GM19193 (cell line): ENCODE results near the gene FURIN.

Experiments used
- POLR2A ChIP-seq: IDR thresholded peaks from 4 replicates; pipeline ENCODE4 v1.6.1; 2011; ENCODE audit not compliant: insufficient read depth, insufficient read length; ENCODE audit errors: extremely low read depth

Gene FURIN

DNA sequence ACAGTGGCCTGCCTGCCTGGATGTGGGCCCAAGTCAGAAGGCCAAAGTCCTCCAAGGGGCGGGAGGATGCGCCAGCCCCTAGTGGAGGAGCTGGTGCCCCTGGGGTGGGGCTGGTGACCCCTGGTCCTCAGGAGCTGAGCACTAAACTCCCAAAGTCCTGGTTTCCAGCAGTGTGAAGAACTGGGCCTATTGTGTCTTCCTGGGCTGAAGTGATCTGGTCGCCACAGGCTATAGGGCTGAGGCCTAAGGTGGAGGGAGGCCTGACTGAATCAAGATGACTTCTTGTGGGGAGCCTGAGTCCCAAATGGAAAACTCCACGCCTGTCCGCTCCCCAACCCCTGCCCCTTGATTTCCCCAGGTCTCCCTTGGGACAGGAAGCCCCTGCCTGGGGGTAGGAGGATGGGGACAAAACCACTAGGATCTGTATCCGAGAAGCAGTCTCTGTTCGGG, 15.2 kb downstream of the FURIN start:
- no peak for TF ChIP-seq POLR2A

DNA sequence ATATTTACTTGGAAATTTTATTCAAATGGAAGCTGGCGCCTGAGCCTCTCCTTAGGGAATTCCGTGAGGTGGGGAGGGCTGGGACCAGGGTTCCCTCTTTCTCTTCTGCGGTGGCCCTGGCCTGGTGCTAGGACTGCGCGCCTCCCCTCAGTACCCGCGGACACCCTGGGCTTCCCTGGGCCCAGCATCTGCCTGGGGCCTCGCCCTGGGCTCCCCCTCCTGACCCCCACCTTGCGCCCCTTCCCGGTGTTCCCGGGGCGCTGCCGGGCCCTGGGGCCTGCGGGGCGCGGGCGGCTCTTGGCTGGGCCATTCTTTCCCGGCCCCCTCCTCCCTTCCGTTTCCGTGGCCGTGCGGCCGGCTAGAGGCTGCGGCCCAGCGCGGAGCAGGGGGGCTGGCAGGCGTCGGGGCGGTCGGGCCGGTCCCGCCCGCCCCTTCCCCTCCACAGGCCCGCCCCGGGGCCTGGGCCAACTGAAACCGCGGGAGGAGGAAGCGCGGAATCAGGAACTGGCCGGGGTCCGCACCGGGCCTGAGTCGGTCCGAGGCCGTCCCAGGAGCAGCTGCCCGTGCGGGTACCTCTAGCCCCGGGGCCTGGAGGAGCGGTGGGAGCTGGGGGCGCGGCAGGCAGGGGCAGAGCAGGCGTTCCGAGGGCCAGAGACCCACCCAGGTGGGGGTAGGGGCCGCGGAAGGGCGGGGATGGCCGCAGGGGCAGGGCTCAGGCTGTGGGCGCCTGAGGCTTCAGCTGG, 15.8 kb downstream of the FURIN start, which contains the start of gene FES:
TSS of gene FES (plus strand) at position 529 of the 743 bp plus-strand sequence. CDS start 542 bp downstream, outside the sequence.
- TF ChIP-seq POLR2A: peak; percentile 60

DNA sequence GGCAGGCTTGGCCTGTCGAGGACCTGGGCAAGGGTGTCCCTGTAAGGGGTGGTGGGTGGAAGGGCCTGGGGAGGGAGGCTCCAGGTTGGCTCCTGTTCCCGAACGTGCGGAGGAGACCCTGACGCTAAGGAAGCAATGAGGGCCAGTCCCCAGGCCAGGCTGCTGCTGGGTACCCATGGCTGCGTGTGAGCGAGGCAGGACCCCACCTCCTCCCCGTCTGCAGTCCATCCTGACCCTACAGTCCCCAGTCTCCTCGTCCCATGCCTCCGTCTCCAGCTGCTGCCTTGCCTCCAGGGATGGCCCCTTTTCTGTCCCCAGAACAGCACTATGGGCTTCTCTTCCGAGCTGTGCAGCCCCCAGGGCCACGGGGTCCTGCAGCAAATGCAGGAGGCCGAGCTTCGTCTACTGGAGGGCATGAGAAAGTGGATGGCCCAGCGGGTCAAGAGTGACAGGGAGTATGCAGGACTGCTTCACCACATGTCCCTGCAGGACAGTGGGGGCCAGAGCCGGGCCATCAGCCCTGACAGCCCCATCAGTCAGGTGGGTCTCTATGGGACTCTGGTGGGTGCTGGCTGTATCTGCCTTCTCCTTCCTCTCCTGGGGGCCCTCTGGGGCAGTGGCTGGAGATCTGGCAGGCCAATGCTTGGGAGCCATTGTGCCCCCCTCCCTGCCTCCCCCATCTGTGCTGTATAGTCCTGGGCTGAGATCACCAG, 16.5 kb downstream of the FURIN start:
- no peak for TF ChIP-seq POLR2A

DNA sequence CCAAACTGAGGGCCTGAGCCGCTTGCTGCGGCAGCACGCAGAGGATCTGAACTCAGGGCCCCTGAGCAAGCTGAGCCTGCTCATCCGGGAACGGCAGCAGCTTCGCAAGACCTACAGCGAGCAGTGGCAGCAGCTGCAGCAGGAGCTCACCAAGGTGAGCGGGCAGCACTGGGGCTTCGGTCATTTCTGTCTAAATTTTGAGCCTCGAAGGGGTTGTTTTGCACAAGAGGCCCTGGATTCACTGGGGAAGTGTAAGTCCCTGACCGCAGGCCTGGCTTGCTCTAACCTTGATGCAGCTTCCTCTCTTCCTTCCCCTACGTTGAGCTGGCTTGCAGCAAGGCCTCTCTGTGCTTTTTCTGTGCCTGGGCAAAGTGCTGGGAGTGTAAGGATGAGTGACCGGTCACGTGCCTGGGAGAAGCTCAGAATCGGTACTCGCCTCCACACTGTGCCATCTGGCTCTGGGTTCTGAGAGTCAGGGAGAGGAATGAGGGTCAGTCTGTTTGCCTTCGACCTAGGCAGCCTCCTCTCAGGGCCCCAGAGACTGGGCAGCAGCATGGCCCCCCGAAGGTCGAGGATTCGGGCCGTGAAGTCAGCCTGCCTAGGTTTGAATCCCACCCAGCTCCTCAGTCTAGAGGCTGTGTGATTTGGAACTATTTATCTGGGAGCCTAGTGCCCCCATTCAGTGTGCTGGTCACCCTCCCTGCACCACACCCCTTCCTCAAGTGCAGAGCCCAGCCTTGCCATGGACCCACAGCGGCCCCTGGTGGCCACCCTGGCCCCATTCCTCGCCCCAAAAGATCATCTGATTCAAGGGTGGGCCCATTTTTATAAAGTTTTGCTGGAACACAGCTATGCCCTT, 17.3 kb downstream of the FURIN start:
- TF ChIP-seq POLR2A: no peak

DNA sequence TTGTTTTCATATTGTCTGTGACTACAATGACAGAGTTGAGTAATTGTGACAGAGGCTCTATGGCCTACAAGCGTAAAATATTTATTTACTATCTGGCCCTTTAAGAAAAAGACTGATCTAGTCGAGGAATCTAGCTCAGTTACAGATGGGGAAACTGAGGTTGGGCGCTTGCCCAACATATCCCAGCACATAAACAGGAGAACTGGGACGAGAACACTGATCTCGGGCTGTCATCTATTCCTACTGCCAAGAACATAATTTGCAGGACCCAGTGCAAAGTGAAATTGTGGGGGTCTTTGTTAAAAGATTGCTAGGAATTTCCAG, 17.9 kb downstream of the FURIN start:
- no peak for TF ChIP-seq POLR2A

DNA sequence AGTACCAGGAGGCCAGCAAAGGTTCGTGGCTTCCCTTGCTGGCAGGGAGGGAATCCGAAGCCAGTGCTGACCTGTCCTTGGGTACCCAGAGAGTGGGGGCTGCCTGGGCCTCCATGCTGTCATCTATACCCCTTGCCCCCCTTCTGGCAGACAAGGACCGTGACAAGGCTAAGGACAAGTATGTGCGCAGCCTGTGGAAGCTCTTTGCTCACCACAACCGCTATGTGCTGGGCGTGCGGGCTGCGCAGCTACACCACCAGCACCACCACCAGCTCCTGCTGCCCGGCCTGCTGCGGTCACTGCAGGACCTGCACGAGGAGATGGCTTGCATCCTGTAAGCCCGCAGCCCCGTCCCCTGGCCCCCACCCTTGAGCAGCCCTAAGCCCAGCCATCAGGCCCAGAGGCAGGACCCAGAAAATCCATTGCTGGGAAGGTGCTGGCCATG, 18.7 kb downstream of the FURIN start:
- TF ChIP-seq POLR2A: no peak

GRCh38 chr15:90889313-90889730, 20.9 kb downstream of the FURIN start:
- no peak for TF ChIP-seq POLR2A

DNA sequence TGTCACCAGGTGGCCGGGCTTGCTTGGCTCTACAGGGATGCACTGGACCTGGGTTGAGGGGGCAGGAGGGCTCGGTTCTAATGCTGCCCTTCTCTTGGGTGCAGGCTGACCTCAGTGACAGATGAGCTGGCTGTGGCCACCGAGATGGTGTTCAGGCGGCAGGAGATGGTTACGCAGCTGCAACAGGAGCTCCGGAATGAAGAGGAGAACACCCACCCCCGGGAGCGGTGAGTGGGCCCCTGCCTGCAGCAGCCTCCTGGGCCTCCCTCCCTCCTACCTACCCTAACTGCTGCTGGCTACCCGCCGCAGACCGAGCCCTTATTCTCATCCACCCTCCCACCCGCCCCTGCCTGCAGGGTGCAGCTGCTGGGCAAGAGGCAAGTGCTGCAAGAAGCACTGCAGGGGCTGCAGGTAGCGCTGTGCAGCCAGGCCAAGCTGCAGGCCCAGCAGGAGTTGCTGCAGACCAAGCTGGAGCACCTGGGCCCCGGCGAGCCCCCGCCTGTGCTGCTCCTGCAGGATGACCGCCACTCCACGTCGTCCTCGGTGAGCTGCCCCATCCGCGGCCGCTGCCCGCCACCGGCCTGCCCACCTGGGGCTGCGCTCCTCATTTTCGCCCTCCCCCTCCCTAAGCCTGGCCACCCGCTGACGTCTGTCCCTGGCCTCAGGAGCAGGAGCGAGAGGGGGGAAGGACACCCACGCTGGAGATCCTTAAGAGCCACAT, 21.5 kb downstream of the FURIN start:
- no peak for TF ChIP-seq POLR2A

DNA sequence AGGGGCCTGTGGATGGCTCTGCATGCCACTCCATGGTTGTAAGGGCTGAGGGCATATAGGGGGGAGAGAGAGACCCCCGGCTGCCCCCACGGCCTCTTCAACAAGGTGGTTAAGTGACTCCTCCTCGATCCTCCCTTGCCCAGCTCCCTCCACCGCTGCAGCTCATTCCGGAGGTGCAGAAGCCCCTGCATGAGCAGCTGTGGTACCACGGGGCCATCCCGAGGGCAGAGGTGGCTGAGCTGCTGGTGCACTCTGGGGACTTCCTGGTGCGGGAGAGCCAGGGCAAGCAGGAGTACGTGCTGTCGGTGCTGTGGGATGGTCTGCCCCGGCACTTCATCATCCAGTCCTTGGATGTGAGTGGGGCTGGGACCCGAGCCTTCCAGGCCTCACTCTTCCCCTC, 22.5 kb downstream of the FURIN start:
- no peak for TF ChIP-seq POLR2A

- TF ChIP-seq POLR2A: no peak
Measured at GRCh38 chr15:90891346-90891949, 23.1 kb downstream of the FURIN start.

GRCh38 chr15:90892023-90892422, 23.6 kb downstream of the FURIN start:
- TF ChIP-seq POLR2A: no peak

GRCh38 chr15:90892498-90893174, 24.2 kb downstream of the FURIN start:
- no peak for TF ChIP-seq POLR2A
